EL (cell line): ENCODE measurements around the gene WEE1.

Experiments used
- DNase-seq: peaks from one replicate; pipeline ENCODE4 v3.0.0-alpha.2; 2016

WEE1 gene

GRCh38 chr11:9625162-9625561, 51.7 kb downstream of the WEE1 start:
- no peak for DNase-seq

GRCh38 chr11:9625728-9626127, 52.3 kb downstream of the WEE1 start:
- DNase-seq = no peak

- DNase-seq = no peak
These were observed 53.3 kb downstream of the WEE1 start for GRCh38 chr11:9626496-9627394.

GRCh38 chr11:9629064-9629463, 55.6 kb downstream of the WEE1 start:
- no peak for DNase-seq

GRCh38 chr11:9633679-9634078, 60.2 kb downstream of the WEE1 start:
- DNase-seq = no peak

GRCh38 chr11:9636691-9637090, 63.2 kb downstream of the WEE1 start:
- no peak for DNase-seq

- DNase-seq = no peak
These were observed 65.6 kb downstream of the WEE1 start for GRCh38 chr11:9639099-9639498.
